Measurements from ENCODE around the gene HOMER2.

- TF ChIP-seq CTCF (IDR thresholded peaks at IDR 0.05; ENCODE audit: poor library complexity) (no peak), EZH2phosphoT487 (IDR thresholded peaks at IDR 0.05; ENCODE audit: low read depth, severe bottlenecking, unreplicated experiment) (no peak), EZH2 (IDR thresholded peaks at IDR 0.05; ENCODE audit: borderline replicate concordance) (no peak)
These were observed 15.4 kb downstream of the HOMER2 start for GRCh38 chr15:82936966-82937711.

Data from hepatocyte (in vitro differentiated cells).